Measurements from ENCODE around the gene PPP2R2B.

- TF ChIP-seq CTCF (IDR thresholded peaks at IDR 0.05; ENCODE audit: extremely low read depth in 1 of 2, insufficient read depth in 1 of 2, low read depth in 1 of 2, low read length in 2 of 2) (no peak), POLR2A (IDR thresholded peaks at IDR 0.05; ENCODE audit: low read depth, low read length) (no peak), EZH2 (IDR thresholded peaks at IDR 0.05; ENCODE audit: borderline replicate concordance, low read depth, low read length, severe bottlenecking) (no peak), MYC (IDR thresholded peaks at IDR 0.05; ENCODE audit: low read depth, low read length) (no peak), GATA2 (IDR thresholded peaks at IDR 0.05; ENCODE audit: insufficient read depth, insufficient read length, low read depth, low read length) (no peak)
Observed at GRCh38 chr5:146533882-146534281, 344.7 kb downstream of the PPP2R2B start.
